Islet of Langerhans (tissue), 1 donor: ENCODE data around the gene ABHD15.

ENCODE experiments used
- FAIRE-seq: peaks from one replicate; lab custom pipeline; 2011; peaks lifted over from hg19 to GRCh38; lab: Jason Lieb, UNC

The ABHD15 gene

GRCh38 chr17:29582254-29582765, 15.5 kb upstream of the ABHD15 start:
- no peak for FAIRE-seq

DNA sequence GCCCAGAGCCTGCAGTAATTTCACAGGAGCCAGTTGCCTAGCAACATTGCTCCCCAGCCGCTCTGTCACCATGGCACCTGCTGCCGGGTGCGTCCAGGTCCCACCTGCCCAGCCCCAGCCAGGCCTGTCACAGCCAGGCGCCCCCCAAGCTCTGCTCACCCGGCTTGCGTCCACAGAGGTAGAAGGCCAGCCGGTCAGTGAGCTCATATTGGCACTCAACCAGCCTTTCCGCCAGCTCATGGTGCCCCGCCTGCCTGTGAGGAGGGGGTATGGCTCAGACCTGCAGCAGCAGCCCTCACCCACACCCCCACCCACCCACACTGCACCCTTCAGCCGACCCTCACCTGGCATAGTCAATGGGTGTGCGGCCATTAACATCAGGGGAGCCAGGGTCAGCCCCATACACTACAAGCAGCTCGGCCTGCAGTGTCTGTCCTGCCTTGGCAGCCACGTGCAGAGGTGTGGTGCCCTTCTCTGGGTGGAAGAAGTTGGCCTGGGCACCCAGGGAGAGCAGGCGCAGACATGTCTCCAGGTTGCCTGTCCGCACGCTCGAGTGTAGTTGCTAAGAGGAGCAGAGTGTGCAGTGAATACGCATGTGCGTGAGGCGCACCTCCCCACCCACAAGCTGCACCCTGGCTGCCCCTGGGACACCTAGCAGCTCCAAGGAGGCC, 14.9 kb upstream of the ABHD15 start:
- FAIRE-seq, result no peak

DNA sequence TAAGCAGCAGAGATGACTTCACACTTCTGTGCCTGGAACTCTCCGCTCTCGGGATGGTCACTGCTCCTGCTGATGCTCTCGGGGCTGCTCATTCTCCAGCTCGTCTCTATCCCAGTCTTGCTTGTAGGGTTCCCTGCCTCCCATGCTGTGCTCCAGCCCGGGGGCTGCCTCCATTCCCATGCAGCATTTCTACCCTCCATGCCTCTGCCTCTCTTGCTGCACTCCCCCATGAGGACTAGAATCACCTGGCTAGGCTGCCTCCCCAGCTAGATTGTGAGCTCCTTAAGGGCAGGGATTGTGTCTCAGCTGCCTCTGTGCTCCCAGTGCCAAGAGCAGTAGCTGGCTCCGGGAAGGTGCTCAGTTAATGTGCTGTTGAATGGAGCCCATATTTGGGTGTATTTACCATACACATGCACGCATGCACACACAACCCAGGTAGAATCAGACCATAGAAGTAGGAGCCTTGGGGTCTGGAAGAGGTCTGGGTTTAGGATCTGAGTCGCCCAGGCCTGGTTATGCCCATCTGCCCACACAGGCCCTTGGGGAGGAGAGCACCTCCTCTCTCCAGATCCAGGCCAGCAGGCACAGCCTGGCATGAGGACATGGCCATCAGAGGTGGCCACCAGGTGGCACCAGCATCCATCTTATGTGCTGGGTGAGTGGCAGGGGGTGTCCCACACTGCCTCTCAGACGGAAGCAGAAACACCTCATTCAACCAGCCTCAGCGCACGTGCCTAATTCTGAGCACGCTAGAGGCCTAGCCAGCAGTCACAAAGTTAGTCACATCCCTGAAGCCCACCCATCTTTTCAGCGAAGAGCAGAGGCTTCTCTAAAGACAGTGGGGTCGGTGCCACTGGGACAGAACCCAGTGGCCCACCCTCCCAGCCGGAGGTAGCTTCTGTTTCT, 13.3 kb upstream of the ABHD15 start:
- FAIRE-seq, result peak; percentile 17

DNA sequence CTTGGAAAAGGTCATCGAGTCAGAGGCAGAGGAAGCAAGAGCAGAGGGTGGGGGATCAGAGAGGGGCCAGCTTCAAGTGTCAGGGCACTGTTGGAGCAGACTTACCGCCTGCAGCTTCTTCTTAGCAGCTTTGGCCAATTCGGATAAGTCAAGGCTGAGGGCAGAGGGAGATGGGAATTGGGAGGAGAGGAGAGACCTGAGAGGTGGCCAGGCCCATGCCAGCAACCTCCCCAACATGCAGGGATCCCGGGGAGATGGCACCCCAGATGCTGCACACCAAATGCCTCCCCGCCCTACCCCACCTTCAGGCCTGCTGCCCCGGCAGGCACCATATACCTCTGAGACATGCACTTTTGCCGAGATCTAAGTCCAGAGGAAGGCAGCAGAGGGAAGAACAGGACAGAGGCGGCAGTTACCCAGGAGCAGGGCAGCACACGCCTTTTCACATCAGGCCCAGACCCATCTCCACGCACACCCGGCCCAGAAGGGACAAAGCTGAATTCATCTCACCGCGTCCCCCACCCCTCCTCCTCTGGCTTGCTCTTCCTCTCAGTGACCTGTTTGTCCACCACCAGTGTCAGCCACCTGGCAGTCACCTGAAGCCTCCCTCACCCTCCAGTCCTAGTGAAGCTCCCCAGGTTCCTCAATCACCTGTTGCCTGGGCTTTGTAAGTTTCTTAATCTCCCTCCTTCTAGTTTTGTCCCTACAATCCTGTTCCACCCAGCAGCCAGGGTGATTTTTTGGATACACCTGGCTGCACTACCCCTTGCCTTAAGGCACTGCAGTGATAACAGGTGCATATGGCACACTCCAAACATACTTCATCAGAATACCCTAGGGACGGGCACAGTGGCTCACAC, 12.0 kb upstream of the ABHD15 start:
- no peak for FAIRE-seq

GRCh38 chr17:29577385-29578211, 10.8 kb upstream of the ABHD15 start:
- no peak for FAIRE-seq

DNA sequence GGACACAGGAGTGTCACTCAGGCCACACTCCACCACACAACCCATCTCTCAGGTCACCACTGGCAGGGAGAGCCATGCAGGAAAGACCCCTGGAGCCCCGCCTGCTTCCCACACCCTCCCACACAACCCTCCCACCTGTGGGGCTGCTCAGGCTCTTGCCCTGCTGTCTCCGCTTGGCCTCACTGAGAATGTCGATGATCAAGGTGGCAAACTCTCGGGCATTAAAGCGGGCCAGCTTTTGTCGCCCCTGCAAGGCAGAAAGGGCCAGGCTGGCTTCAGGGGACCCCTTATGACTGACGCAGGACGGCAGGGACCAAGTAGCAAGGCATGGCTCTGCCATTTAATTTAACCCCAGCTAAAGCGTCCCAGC, 10.1 kb upstream of the ABHD15 start:
- FAIRE-seq, result no peak

DNA sequence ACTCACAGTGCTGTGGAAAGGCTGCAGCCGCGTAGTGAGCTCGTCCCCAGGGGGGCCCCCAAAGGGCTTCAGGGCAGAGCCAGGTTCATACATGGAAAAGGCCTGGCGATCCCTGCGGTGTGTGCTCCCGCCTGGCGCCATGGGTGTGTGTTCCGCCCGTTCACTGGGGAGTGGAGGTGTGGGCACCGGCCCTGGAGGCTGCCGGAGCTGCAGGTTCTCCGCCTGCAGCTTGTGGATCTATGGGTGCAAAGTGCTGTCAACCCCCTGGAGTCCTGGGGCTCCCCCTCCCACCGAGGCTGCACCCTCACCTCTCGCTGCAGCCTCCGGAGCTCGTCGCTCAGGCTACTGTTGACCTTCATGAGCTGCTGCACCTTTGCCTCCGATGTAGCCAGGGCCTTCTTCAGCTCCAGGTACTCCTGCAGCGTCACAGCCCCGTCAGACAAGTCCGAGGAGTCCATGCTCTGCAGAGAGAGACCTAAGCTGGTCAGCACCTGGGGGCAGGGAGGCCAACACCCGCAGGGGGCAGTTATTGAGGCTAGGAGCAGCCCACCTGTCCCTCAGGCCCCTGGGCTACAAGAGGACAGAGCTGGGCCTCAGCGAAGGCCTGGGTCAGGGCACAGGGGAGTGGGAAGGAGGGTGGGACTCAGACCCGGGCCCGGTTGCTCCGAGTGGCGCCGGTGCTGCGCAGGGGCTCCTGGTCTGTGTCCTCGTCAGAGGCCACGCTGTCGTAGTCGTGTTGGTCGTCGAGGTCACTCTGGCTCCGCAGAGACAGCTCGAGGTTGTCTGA, 9.6 kb upstream of the ABHD15 start:
- no peak for FAIRE-seq

GRCh38 chr17:29575511-29576213, 8.8 kb upstream of the ABHD15 start:
- no peak for FAIRE-seq

- no peak for FAIRE-seq
Observed at GRCh38 chr17:29574732-29575510, 8.1 kb upstream of the ABHD15 start.

- no peak for FAIRE-seq
Observed at GRCh38 chr17:29573871-29574731, 7.3 kb upstream of the ABHD15 start.

DNA sequence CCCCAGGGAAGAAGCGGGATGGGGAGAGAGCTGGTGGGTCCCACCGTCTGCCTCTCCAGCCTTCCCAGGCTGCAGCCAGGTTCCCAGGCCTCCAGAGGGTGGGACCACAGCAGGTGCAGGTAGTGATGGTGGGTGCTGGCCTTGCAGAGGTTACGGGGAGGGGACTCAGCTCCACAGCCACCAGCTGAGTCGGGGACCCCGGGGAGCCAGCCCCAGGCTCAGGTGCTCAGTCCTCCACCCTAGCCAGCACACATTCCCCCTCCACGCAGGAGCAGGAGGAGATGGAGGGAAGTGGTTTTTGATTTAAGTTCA, 6.7 kb upstream of the ABHD15 start:
- FAIRE-seq, result no peak

DNA sequence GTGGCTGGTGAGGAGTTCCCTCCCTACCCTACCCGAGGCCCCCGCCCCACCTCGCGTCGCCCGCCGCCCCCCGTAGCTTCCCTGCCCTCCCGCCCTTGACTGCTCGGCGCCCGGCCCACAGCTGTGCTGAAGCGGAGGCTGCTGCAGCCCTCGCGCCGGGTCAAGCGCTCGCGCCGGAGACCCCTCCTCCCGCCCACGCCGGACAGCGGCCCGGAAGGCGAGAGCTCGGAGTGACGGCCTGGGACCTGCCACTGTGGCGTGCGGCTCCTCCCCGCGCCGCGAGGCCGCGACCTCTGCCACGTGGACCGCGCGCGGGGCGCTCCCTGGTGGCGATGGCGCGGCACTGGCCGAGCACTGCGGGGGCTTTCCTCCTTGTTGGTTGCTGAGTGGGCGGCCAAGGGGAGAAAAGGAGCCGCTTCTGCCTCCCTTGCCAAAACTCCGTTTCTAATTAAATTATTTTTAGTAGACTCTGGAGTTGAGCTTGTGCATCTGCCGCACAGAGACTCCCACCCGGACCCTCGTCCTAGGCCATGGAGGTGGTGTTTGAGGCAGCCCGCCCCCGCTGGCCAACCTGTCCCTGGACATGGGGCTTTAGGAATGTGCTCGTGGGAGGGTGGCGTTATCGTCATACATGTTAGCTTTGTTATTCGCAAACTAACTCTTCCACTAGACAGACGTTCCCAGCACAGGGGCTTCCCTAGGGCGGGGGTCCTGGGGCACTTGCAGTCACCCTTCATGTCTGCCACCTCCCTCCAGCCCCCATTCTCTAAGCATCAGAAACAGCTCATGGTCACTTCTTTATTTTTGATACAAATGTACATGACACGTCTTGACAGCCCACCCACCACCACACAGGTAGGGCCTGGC, 6.1 kb upstream of the ABHD15 start:
- FAIRE-seq, result no peak

DNA sequence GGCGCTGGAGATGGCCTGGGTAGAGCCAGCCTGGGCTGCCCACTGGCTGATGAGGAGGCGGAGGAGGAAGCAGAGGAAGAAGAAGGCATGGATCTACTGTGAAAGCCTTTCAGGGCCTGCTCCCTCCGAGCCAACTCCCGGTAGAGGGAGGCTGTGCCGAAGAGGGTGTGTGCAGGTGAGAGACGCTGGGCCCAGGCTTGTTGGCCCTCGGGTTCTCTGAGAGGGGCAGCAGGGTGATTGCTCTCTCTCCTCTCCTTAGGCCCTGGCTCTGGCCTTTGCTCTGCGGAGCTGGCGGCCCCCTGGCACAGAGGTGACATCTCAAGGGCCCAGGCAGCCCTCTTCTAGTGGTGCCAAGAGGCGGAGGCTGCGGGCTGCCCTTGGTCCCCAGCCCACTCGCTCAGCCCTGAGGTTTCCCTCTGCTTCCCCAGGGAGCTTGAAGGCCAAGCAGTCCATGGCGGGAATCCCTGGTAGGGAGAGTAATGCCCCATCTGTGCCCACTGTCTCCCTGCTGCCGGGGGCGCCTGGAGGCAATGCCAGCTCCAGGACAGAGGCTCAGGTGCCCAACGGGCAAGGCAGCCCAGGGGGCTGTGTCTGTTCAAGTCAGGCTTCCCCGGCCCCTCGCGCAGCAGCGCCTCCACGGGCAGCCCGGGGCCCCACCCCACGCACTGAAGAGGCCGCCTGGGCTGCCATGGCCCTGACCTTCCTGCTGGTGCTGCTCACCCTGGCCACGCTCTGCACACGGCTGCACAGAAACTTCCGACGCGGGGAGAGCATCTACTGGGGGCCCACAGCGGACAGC, 5.2 kb upstream of the ABHD15 start:
- FAIRE-seq, result no peak

- FAIRE-seq, result no peak
Observed at GRCh38 chr17:29571486-29571882, 4.6 kb upstream of the ABHD15 start.

GRCh38 chr17:29570521-29570920, 3.7 kb upstream of the ABHD15 start:
- FAIRE-seq, result no peak

DNA sequence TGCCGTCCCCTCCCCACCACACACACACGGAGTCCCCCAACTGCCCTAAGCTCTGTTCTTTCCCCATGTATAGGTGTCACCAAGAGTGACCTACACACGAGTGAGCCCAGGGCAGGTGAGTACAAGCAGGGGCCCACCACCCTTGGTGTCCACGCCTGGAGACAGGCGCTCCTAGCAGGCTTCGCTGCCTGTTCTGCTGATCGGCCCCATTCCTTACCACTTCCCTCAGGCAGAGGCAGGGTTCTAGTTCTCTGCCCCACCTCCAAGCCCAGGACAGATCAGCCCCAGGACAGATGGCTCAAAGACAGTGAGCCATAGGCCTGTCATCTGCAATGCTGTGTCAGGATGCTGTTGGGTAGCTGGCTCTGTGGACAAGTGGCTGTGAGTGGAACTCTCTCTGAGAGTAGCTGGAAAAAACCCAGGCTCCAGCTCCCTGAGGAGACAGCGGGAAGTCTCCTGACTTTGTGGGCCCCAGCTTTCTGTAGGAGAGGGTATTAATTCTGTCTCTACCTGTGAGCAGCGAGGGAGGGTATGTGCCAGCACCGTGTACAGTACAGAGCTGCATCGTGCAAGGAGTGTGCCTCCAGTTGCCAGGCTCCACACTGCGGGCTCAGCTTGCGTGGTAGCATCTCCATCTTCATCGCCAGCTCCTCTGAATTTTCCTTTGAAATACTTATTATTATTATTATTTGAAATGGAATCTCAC, 2.6 kb upstream of the ABHD15 start:
- no peak for FAIRE-seq
